ENCODE measurements around the gene WWTR1. TPM values are rescaled to one million over a fixed set of nuclear protein-coding genes. Genes with fewer than 3 reads are reported as not detected.

The WWTR1 gene
- total and polyA plus RNA-seq, 2 of the 8 experiments (the other 6 are each of a cell fraction or from before 2014, with no cell fraction given): 15.7 to 18.6 TPM

DNA sequence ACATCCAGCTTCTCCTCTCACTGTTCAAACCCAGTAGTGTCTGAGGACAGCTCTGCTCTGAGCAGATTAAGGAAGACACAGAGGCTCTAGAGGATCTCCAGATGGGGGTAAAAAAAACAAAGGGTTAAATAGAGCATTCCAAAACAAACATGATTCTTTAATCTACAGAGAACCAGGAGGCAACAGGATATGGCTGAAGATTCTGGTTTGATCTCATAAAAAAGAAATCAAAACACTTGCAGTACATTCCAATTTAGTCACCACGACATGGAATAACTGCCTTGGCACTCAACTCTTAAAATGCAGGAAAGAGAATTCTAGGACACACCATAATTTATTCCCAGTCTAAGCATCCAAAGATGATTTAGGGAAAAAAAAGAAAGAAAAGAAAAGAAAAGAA, 151.3 kb downstream of the WWTR1 start:
- Histone ChIP-seq H3K79me2 (ENCODE audit: control insufficient read depth in 1 of 2, insufficient read depth in 2 of 2, low read length in 2 of 2) (no peaks in the 10 kb centered on the region), H2BK15ac (ENCODE audit: low read length) (no peak overlapping the region), H2BK5ac (ENCODE audit: low read depth, low read length) (no peak overlapping the region), H3K9ac (replicated peaks in 1 of 4; ENCODE audit: extremely low read depth in 1 of 4, low read depth in 3 of 4, low read length in 3 of 4) (no peak overlapping the region), H3K56ac (replicated peaks; ENCODE audit: insufficient read length, low read depth, low read length) (no peak overlapping the region), H3K23ac (ENCODE audit: insufficient read length) (no peak overlapping the region), H2BK120ac (replicated peaks; ENCODE audit: low read depth, low read length) (no peak overlapping the region), H4K20me1 (replicated peaks in 1 of 2; ENCODE audit: control insufficient read depth in 1 of 2, insufficient read depth in 2 of 2, low read length in 2 of 2) (no peaks in the 10 kb centered on the region), H3K14ac (ENCODE audit: insufficient read length) (no peak overlapping the region), H4K91ac (replicated peaks; ENCODE audit: insufficient read length, low read length) (no peak overlapping the region), H3K27ac (ENCODE audit: low read depth, low read length) (no peak overlapping the region), H3K4me1 (replicated peaks in 1 of 4; ENCODE audit: control insufficient read depth in 3 of 4, insufficient read depth in 4 of 4, low read length in 3 of 4) (no peaks in the 10 kb centered on the region), H4K8ac (ENCODE audit: extremely low read depth, insufficient read depth, low read length) (no peak overlapping the region), H3K4me3 (ENCODE audit: extremely low read depth in 1 of 4, insufficient read depth in 2 of 4, low read depth in 3 of 4, low read length in 4 of 4) (no peak overlapping the region), H2BK12ac (ENCODE audit: low read depth, low read length) (no peak overlapping the region), H2AFZ (ENCODE audit: low read length) (no peak overlapping the region), H3K79me1 (ENCODE audit: low read depth, low read length) (no peaks in the 10 kb centered on the region), H3K36me3 (ENCODE audit: control insufficient read depth in 2 of 4, insufficient read depth in 4 of 4, low read length in 3 of 4) (no peaks in the 10 kb centered on the region; a peak in 1 of 8 replicates), H2BK20ac (ENCODE audit: low read length) (no peak overlapping the region), H3K9me3 (ENCODE audit: insufficient read depth in 2 of 2, low read depth in 1 of 2, low read length in 1 of 2) (no peaks in the 10 kb centered on the region), H3K18ac (ENCODE audit: extremely low read depth, low read length) (no peak overlapping the region), H3K23me2 (ENCODE audit: low read depth, low read length) (no peaks in the 10 kb centered on the region), H3K4me2 (ENCODE audit: insufficient read depth in 1 of 2, low read depth in 2 of 2, low read length in 2 of 2) (no peak overlapping the region), H3K4ac (replicated peaks; ENCODE audit: insufficient read length, low read depth, low read length) (no peak overlapping the region), H2AK5ac (ENCODE audit: low read depth, low read length) (no peak overlapping the region), H4K5ac (ENCODE audit: insufficient read length, low read depth, low read length) (no peak overlapping the region), H3K27me3 (replicated peaks in 1 of 4; ENCODE audit: control insufficient read depth in 3 of 4, extremely low read depth in 1 of 4, insufficient read depth in 3 of 4, low read length in 3 of 4) (no peaks in the 10 kb centered on the region)
- ChIA-PET CTCF (ENCODE audit: partially characterized antibody) (interaction anchor here (0.9 to 7.1 kb wide), 6 partner anchors 12 to 266 kb away, joined by 3 to 60 read pairs (median 6); no protein-coding TSS in a partner anchor), POLR2A (ENCODE audit: partially characterized antibody) (no interaction called here)
- no peak for DNase-seq (ENCODE audit: low read depth in 1 of 2, low spot score in 2 of 2)
- no peak for FAIRE-seq
- TF ChIP-seq PHF8 (conservative IDR thresholded peaks at IDR 0.05; ENCODE audit: low read depth, low read length) (no peak), CHD2 (IDR thresholded peaks at IDR 0.05; ENCODE audit: low read length) (no peak), HDAC2 (IDR thresholded peaks at IDR 0.05; ENCODE audit: borderline replicate concordance in 1 of 2, low read depth in 2 of 2, low read length in 2 of 2) (no peak), JUN (IDR thresholded peaks at IDR 0.05; ENCODE audit: low read depth, low read length) (no peak), KDM4A (IDR thresholded peaks at IDR 0.05; ENCODE audit: low read depth, low read length, severe bottlenecking) (no peak), CEBPB (IDR thresholded peaks at IDR 0.05; ENCODE audit: low read depth, low read length) (no peak), SP2 (IDR thresholded peaks at IDR 0.05; ENCODE audit: low read length) (no peak), CREB1 (IDR thresholded peaks at IDR 0.05) (no peak), GTF2F1 (IDR thresholded peaks at IDR 0.05; ENCODE audit: borderline replicate concordance, low read depth, low read length) (no peak), EGR1 (IDR thresholded peaks at IDR 0.05; ENCODE audit: borderline replicate concordance, low read depth, low read length) (no peak), POLR2AphosphoS5 (IDR thresholded peaks at IDR 0.05; ENCODE audit: low read depth, low read length) (no peak), BACH1 (IDR thresholded peaks at IDR 0.05; ENCODE audit: low read length) (no peak), CHD1 (IDR thresholded peaks at IDR 0.05; ENCODE audit: low read depth, low read length) (no peak)
- WGBS, 2 experiments (ENCODE audit: extremely low coverage in 1 of 2, insufficient coverage in 1 of 2, insufficient read length in 1 of 2, insufficient replicate concordance in 2 of 2, low coverage in 1 of 2, low lambda C conversion rate in 2 of 2, missing lambda C conversion rate in 1 of 2): 82% methylated on average over 1 of the region's 1 CpG; no CpG with 5 or more reads in 1 of the 2 experiments
